ENCODE measurements around the gene TNFRSF18. TPM values are rescaled to one million over a fixed set of nuclear protein-coding genes. Genes with fewer than 3 reads are reported as not detected.

The TNFRSF18 gene
- polyA plus RNA-seq, 1 donor, result 0.38 TPM

Other genes with a start within 250 kb of the TNFRSF18 start
- gene NOC2L, start 247.3 kb downstream of the TNFRSF18 start, polyA plus RNA-seq (ENCODE audit: insufficient read length), result 56.4 TPM
- 9.0 TPM for gene KLHL17, start 246.0 kb downstream of the TNFRSF18 start, polyA plus RNA-seq (ENCODE audit: insufficient read length)
- gene PLEKHN1, start 240.1 kb downstream of the TNFRSF18 start, polyA plus RNA-seq (ENCODE audit: insufficient read length), result 0.20 TPM
- 0.12 TPM for gene PERM1, start 224.5 kb downstream of the TNFRSF18 start, polyA plus RNA-seq (ENCODE audit: insufficient read length)
- gene HES4, start 206.5 kb downstream of the TNFRSF18 start, polyA plus RNA-seq (ENCODE audit: insufficient read length), result 13.8 TPM
- 9.4 TPM for gene ISG15, start 193.1 kb downstream of the TNFRSF18 start, polyA plus RNA-seq (ENCODE audit: insufficient read length)
- gene AGRN, start 186.5 kb downstream of the TNFRSF18 start, polyA plus RNA-seq (ENCODE audit: insufficient read length), result 223 TPM
- gene RNF223, start 132.3 kb downstream of the TNFRSF18 start, polyA plus RNA-seq (ENCODE audit: insufficient read length), result 0.32 TPM
- 9.4 TPM for gene C1orf159, start 90.5 kb downstream of the TNFRSF18 start, polyA plus RNA-seq (ENCODE audit: insufficient read length)
- 0.98 TPM for gene TTLL10, start 32.7 kb downstream of the TNFRSF18 start, polyA plus RNA-seq (ENCODE audit: insufficient read length)
- 1.0 TPM for gene TNFRSF4, start 7.6 kb upstream of the TNFRSF18 start, polyA plus RNA-seq (ENCODE audit: insufficient read length)
- gene SDF4, start 25.4 kb upstream of the TNFRSF18 start, polyA plus RNA-seq (ENCODE audit: insufficient read length), result 109 TPM
- 19.0 TPM for gene B3GALT6, start 25.6 kb upstream of the TNFRSF18 start, polyA plus RNA-seq (ENCODE audit: insufficient read length)
- gene C1QTNF12, start 40.1 kb upstream of the TNFRSF18 start, polyA plus RNA-seq (ENCODE audit: insufficient read length), result 8.2 TPM
- gene UBE2J2, start 67.3 kb upstream of the TNFRSF18 start, polyA plus RNA-seq (ENCODE audit: insufficient read length), result 55.7 TPM
- gene SCNN1D, start 73.8 kb upstream of the TNFRSF18 start, polyA plus RNA-seq (ENCODE audit: insufficient read length), result 4.9 TPM
- gene ACAP3, start 101.3 kb upstream of the TNFRSF18 start, polyA plus RNA-seq (ENCODE audit: insufficient read length), result 25.2 TPM
- gene PUSL1, start 102.0 kb upstream of the TNFRSF18 start, polyA plus RNA-seq (ENCODE audit: insufficient read length), result 6.9 TPM
- gene INTS11, start 118.1 kb upstream of the TNFRSF18 start, polyA plus RNA-seq (ENCODE audit: insufficient read length), result 119 TPM
- 10.8 TPM for gene CPTP, start 118.2 kb upstream of the TNFRSF18 start, polyA plus RNA-seq (ENCODE audit: insufficient read length)
- 0.37 TPM for gene TAS1R3, start 124.7 kb upstream of the TNFRSF18 start, polyA plus RNA-seq (ENCODE audit: insufficient read length)
- gene DVL1, start 142.8 kb upstream of the TNFRSF18 start, polyA plus RNA-seq (ENCODE audit: insufficient read length), result 22.0 TPM
- gene MXRA8, start 152.0 kb upstream of the TNFRSF18 start, polyA plus RNA-seq (ENCODE audit: insufficient read length), result 147 TPM
- 50.6 TPM for gene AURKAIP1, start 168.6 kb upstream of the TNFRSF18 start, polyA plus RNA-seq (ENCODE audit: insufficient read length)
- gene CCNL2, start 192.7 kb upstream of the TNFRSF18 start, polyA plus RNA-seq (ENCODE audit: insufficient read length), result 353 TPM
- 111 TPM for gene MRPL20, start 200.7 kb upstream of the TNFRSF18 start, polyA plus RNA-seq (ENCODE audit: insufficient read length)
- gene ANKRD65, start 214.7 kb upstream of the TNFRSF18 start, polyA plus RNA-seq (ENCODE audit: insufficient read length), result 8.5 TPM
- 36.0 TPM for gene VWA1, start 229.1 kb upstream of the TNFRSF18 start, polyA plus RNA-seq (ENCODE audit: insufficient read length)
- gene ATAD3C, start 243.1 kb upstream of the TNFRSF18 start, polyA plus RNA-seq (ENCODE audit: insufficient read length), result 1.7 TPM